ENCODE data around the gene SRPX.

Gene SRPX

DNA sequence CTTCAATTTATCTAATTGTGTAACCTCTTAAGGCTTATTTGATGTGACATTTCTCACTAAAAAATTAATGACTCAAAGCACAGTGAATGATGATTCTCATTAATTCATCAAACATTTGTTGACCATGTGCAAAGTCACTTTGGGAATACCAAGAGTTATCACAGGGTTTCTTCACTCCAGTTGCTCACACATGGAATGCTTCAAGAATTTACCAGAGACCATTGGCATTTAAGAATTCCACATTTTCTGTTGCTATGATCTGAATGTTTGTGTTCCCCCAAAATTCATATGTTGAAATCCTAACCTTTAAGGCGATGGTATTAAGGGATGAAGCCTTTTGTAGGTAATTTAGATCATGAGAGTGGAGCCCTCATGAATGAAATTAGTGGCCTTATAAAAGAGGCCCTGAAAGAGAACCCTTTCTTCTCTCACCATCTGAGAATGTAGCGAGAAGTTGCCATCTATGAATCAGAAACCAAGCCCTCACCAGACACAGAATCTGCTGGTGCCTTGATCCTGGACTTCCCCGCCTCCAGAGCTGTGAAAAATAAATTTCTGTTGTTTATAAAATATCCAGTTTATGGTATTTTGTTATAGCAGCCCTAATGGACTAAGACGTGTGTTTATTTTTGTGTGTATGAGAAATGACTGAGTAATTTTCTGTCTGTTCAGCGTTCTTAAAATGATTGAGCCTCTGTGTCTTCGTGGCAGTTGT lies 16.4 kb upstream of the SRPX start (continued):
- no peak for TF ChIP-seq TSHZ2 (CRISPR knock-in tag; IDR thresholded peaks at IDR 0.05)

DNA sequence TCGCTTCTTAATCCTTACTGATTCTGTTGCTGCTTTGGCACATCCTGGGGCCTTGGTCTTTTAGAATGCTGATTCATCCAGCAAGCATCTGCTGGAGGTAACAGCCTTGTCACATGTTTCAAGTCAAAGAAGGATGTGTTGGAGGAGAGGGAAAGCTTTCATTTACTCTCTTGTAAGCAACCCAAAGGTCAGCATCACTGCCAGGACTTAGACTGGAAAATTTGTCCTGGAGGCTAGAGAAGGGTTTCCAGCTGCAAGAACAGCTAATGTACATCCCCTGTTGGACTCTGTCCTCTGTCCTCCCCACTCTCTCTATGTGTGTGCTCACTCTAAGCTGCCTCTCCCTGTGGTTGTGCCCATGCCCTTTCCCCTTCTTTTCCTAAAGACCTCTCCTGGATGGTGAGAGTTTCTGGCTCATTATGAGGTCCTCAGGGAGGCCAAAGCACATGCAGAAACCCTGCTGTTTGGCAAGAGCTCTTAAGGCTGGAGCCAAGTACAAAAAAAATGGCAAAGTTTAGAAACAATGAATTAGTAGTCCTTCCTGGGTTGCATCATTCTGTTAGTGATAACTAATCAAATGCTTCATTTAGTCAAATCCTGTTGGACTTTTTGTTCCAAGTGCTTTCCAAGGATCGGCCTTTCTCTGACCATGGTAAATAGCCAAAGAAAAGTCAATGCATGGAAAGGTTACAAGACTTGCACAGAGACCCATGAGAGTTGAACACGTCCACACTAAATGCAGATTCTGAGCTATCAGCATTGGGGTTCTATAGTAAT lies 13.4 kb upstream of the SRPX start:
- TF ChIP-seq ZFP3 (CRISPR knock-in tag; IDR thresholded peaks at IDR 0.05) (no peak), ARNTL (CRISPR knock-in tag; IDR thresholded peaks at IDR 0.05; ENCODE audit: borderline replicate concordance, low read depth) (no peak), GLIS3 (CRISPR knock-in tag; IDR thresholded peaks at IDR 0.05) (no peak), RARB (CRISPR knock-in tag; IDR thresholded peaks at IDR 0.05) (no peak), ZNF8 (CRISPR knock-in tag; IDR thresholded peaks at IDR 0.05) (no peak), TSHZ2 (CRISPR knock-in tag; IDR thresholded peaks at IDR 0.05) (no peak), CSDC2 (CRISPR knock-in tag; IDR thresholded peaks at IDR 0.05) (no peak), TCF4 (CRISPR knock-in tag; IDR thresholded peaks at IDR 0.05; ENCODE audit: borderline replicate concordance) (no peak), TOX (CRISPR knock-in tag; IDR thresholded peaks at IDR 0.05; ENCODE audit: borderline replicate concordance) (no peak), ZC3H10 (CRISPR knock-in tag; IDR thresholded peaks at IDR 0.05) (no peak), OSR1 (CRISPR knock-in tag; IDR thresholded peaks at IDR 0.05) (no peak)
- TF ChIP-seq, protein P1, sequence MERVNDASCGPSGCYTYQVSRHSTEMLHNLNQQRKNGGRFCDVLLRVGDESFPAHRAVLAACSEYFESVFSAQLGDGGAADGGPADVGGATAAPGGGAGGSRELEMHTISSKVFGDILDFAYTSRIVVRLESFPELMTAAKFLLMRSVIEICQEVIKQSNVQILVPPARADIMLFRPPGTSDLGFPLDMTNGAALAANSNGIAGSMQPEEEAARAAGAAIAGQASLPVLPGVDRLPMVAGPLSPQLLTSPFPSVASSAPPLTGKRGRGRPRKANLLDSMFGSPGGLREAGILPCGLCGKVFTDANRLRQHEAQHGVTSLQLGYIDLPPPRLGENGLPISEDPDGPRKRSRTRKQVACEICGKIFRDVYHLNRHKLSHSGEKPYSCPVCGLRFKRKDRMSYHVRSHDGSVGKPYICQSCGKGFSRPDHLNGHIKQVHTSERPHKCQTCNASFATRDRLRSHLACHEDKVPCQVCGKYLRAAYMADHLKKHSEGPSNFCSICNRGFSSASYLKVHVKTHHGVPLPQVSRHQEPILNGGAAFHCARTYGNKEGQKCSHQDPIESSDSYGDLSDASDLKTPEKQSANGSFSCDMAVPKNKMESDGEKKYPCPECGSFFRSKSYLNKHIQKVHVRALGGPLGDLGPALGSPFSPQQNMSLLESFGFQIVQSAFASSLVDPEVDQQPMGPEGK (CRISPR knock-in tag; IDR thresholded peaks at IDR 0.05; ENCODE audit: borderline replicate concordance) = no peak
- ATAC-seq = peak; percentile 86

- no peak for ATAC-seq
- TF ChIP-seq BACH2 (CRISPR knock-in tag; IDR thresholded peaks at IDR 0.05; ENCODE audit: borderline replicate concordance) (no peak), ZC3H10 (CRISPR knock-in tag; IDR thresholded peaks at IDR 0.05) (no peak), ZFP3 (CRISPR knock-in tag; IDR thresholded peaks at IDR 0.05) (no peak), ISL1 (CRISPR knock-in tag; IDR thresholded peaks at IDR 0.05) (no peak), ESRRG (CRISPR knock-in tag; IDR thresholded peaks at IDR 0.05) (no peak), TOX (CRISPR knock-in tag; IDR thresholded peaks at IDR 0.05; ENCODE audit: borderline replicate concordance) (no peak), TSHZ2 (CRISPR knock-in tag; IDR thresholded peaks at IDR 0.05) (no peak), CREB5 (CRISPR knock-in tag; IDR thresholded peaks at IDR 0.05; ENCODE audit: low read depth) (no peak), TCF4 (CRISPR knock-in tag; IDR thresholded peaks at IDR 0.05; ENCODE audit: borderline replicate concordance) (no peak), ZNF8 (CRISPR knock-in tag; IDR thresholded peaks at IDR 0.05) (no peak), RARB (CRISPR knock-in tag; IDR thresholded peaks at IDR 0.05) (no peak), OSR1 (CRISPR knock-in tag; IDR thresholded peaks at IDR 0.05) (no peak), PPARA (CRISPR knock-in tag; IDR thresholded peaks at IDR 0.05; ENCODE audit: borderline replicate concordance) (no peak), ARNTL (CRISPR knock-in tag; IDR thresholded peaks at IDR 0.05; ENCODE audit: borderline replicate concordance, low read depth) (no peak)
- TF ChIP-seq, protein P2, sequence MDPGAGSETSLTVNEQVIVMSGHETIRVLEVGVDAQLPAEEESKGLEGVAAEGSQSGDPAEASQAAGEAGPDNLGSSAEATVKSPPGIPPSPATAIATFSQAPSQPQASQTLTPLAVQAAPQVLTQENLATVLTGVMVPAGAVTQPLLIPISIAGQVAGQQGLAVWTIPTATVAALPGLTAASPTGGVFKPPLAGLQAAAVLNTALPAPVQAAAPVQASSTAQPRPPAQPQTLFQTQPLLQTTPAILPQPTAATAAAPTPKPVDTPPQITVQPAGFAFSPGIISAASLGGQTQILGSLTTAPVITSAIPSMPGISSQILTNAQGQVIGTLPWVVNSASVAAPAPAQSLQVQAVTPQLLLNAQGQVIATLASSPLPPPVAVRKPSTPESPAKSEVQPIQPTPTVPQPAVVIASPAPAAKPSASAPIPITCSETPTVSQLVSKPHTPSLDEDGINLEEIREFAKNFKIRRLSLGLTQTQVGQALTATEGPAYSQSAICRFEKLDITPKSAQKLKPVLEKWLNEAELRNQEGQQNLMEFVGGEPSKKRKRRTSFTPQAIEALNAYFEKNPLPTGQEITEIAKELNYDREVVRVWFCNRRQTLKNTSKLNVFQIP (CRISPR knock-in tag; IDR thresholded peaks at IDR 0.05; ENCODE audit: borderline replicate concordance, low read depth) = no peak
- TF ChIP-seq, protein P1 (CRISPR knock-in tag; IDR thresholded peaks at IDR 0.05; ENCODE audit: borderline replicate concordance) = no peak
These were observed 11.5 kb upstream of the SRPX start for GRCh38 chrX:38232079-38232686.
